ENCODE measurements around the gene VCP.

VCP gene

DNA sequence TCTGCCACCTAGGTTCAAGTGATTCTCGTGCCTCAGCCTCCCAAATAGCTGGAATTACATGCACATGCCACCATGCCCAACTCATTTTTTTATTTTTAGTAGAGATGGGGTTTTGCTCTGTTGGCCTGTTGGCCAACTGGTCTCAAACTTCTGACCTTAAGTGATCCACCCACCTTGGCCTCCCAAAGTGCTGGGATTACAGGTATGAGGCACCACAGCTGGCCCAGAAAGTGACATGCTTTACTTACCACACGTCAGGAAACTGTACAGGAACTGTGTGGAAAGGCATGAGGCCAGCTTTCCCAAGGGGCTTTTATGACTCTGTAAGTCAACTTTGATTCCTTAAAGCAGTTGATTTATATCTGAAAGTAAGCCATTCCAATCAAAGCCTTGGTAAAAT is 57.9 kb downstream of the VCP start:
- DNase-seq (ENCODE audit: low spot score) = no peak

- no peak for DNase-seq (ENCODE audit: low spot score)
Measured at GRCh38 chr9:35010351-35010958, 62.0 kb downstream of the VCP start.

Measured in SW480 (cell line).